Thymus (tissue), 11 donors: Measurements from ENCODE around the gene SLC26A11. TPM values are rescaled to one million over a fixed set of nuclear protein-coding genes. Genes with fewer than 3 reads are reported as not detected.
A peak's percentile ranks its signal among the peaks of the same experiment; 100 is the strongest.

Source experiments
- DNase-seq, 9 donors: peaks; one replicate each; pipeline ENCODE4 v3.0.0-alpha.2; 2013; ENCODE audit warnings: low spot score in 9 of 9, low read depth in 6 of 9, missing footprints in 1 of 9
- H3K27ac ChIP-seq, 2 donors: one replicate each; pipeline ENCODE4 v1.5.1; 2013; ENCODE audit warnings: control low read depth in 1 of 2, low read depth in 1 of 2, low read length in 1 of 2, mild to moderate bottlenecking in 1 of 2, moderate library complexity in 1 of 2
- H3K27me3 ChIP-seq, 2 donors: one replicate each; pipeline ENCODE4 v1.5.1; 2013; ENCODE audit warnings: low read length in 1 of 2; ENCODE audit not compliant: control insufficient read depth in 2 of 2, insufficient read depth in 1 of 2
- H3K36me3 ChIP-seq, 2 donors: one replicate each; pipeline ENCODE4 v1.5.1; 2013; ENCODE audit warnings: low read length in 1 of 2, mild to moderate bottlenecking in 1 of 2, moderate library complexity in 1 of 2; ENCODE audit not compliant: control insufficient read depth in 2 of 2, insufficient read depth in 2 of 2
- H3K4me1 ChIP-seq, 2 donors: one replicate each; pipeline ENCODE4 v1.5.1; 2013; ENCODE audit warnings: low read length in 2 of 2; ENCODE audit not compliant: control insufficient read depth in 2 of 2, insufficient read depth in 2 of 2
- H3K4me3 ChIP-seq, 2 donors: one replicate each; pipeline ENCODE4 v1.5.1; 2013; ENCODE audit warnings: low read length in 2 of 2, control low read depth in 1 of 2, mild to moderate bottlenecking in 1 of 2
- H3K9me3 ChIP-seq, 2 donors: one replicate each; pipeline ENCODE4 v1.5.1; 2013; ENCODE audit warnings: low read length in 1 of 2, mild to moderate bottlenecking in 1 of 2; ENCODE audit not compliant: control insufficient read depth in 2 of 2, insufficient read depth in 1 of 2
- WGBS: extraction: QIAGEN DNeasy Blood & Tissue Kit; methylation state at CpG from one replicate; pipeline ENCODE4 v1.1.7; 2013; 5-methylcytosine and 5-hydroxymethylcytosine counted together
- polyA plus RNA-seq: library from polyadenylated mRNA; stranded (reverse); fragments of 200-250 nt; gene quantifications from one replicate; pipeline ENCODE4 v1.2.3, GENCODE V29; 2013
- total RNA-seq: library from RNA; stranded (reverse); fragments of 120-200 nt; gene quantifications from one replicate; pipeline ENCODE4 v1.2.4, GENCODE V29; 2013
- donor health status: healthy.

Gene SLC26A11
- total and polyA plus RNA-seq, 2 donors: 2.3 to 17.4 TPM

- Histone ChIP-seq H3K9me3 (no peaks in the 10 kb centered on the region), H3K4me1 (no peaks in the 10 kb centered on the region), H3K27me3 (no peaks in the 10 kb centered on the region), H3K27ac (no peak overlapping the region), H3K36me3 (peaks cover 17 to 30% of the 10 kb centered on the region in 2 donors), H3K4me3 (no peak overlapping the region)
- 46% methylated on average over 19 of the region's 19 CpGs for WGBS
- DNase-seq: no peak
These were observed 7.1 kb upstream of the SLC26A11 start for GRCh38 chr17:80212962-80213642.

GRCh38 chr17:80213643-80213975 is 6.6 kb upstream of the SLC26A11 start:
- DNase-seq: no peak
- WGBS: 98% methylated on average over 17 of the region's 17 CpGs
- Histone ChIP-seq H3K9me3 (no peaks in the 10 kb centered on the region), H3K36me3 (peaks cover 17 to 30% of the 10 kb centered on the region in 2 donors), H3K27me3 (no peaks in the 10 kb centered on the region), H3K4me1 (no peaks in the 10 kb centered on the region), H3K27ac (no peak overlapping the region), H3K4me3 (no peak overlapping the region)

GRCh38 chr17:80214012-80214877 is 6.0 kb upstream of the SLC26A11 start:
- H3K4me1 ChIP-seq: peaks cover 0 to 2% of the 10 kb centered on the region in 2 donors
- no peaks in the 10 kb centered on the region for H3K9me3 ChIP-seq
- DNase-seq: no peak
- peaks cover 17 to 30% of the 10 kb centered on the region in 2 donors for H3K36me3 ChIP-seq
- H3K27ac ChIP-seq: no peak overlapping the region
- H3K4me3 ChIP-seq: no peak overlapping the region
- no peaks in the 10 kb centered on the region for H3K27me3 ChIP-seq
- 96% methylated on average over 48 of the region's 48 CpGs for WGBS

- Histone ChIP-seq H3K4me3 (no peak overlapping the region), H3K27me3 (peaks cover under 1 to 2% of the 10 kb centered on the region in 2 donors), H3K9me3 (no peaks in the 10 kb centered on the region), H3K4me1 (peaks cover 0 to 8% of the 10 kb centered on the region in 2 donors), H3K27ac (no peak overlapping the region), H3K36me3 (peaks cover 15 to 29% of the 10 kb centered on the region in 2 donors)
- WGBS: 95% methylated on average over 17 of the region's 17 CpGs
- DNase-seq: no peak
These were observed 5.4 kb upstream of the SLC26A11 start for GRCh38 chr17:80214878-80215210.

- Histone ChIP-seq H3K27me3 (peaks cover 13 to 17% of the 10 kb centered on the region in 2 donors), H3K27ac (no peak overlapping the region), H3K4me3 (no peak overlapping the region), H3K4me1 (peaks cover 0 to 12% of the 10 kb centered on the region in 2 donors), H3K36me3 (peaks cover 6 to 27% of the 10 kb centered on the region in 2 donors), H3K9me3 (no peaks in the 10 kb centered on the region)
- DNase-seq: no peak
- 98% methylated on average over 40 of the region's 40 CpGs for WGBS
These were observed 3.5 kb upstream of the SLC26A11 start for GRCh38 chr17:80216473-80217456.

- H3K4me3 ChIP-seq: no peak overlapping the region
- H3K9me3 ChIP-seq: no peaks in the 10 kb centered on the region
- DNase-seq: no peak
- H3K27ac ChIP-seq: no peak overlapping the region
- peaks cover 6 to 21% of the 10 kb centered on the region in 2 donors for H3K36me3 ChIP-seq
- WGBS: 97% methylated on average over 13 of the region's 13 CpGs
- H3K4me1 ChIP-seq: peaks cover 0 to 12% of the 10 kb centered on the region in 2 donors
- H3K27me3 ChIP-seq: peaks cover 14 to 17% of the 10 kb centered on the region in 2 donors
These were observed 2.4 kb upstream of the SLC26A11 start for GRCh38 chr17:80217703-80218362.

- Histone ChIP-seq H3K27ac (no peak overlapping the region), H3K27me3 (peaks cover 14 to 20% of the 10 kb centered on the region in 2 donors), H3K36me3 (peaks cover 6 to 19% of the 10 kb centered on the region in 2 donors), H3K4me1 (peaks cover 0 to 12% of the 10 kb centered on the region in 2 donors), H3K9me3 (no peaks in the 10 kb centered on the region), H3K4me3 (no peak overlapping the region)
- 90% methylated on average over 7 of the region's 7 CpGs for WGBS
- DNase-seq: no peak
These were observed 1.8 kb upstream of the SLC26A11 start for GRCh38 chr17:80218391-80218790.

GRCh38 chr17:80219013-80219762 is 1.0 kb upstream of the SLC26A11 start:
- Histone ChIP-seq H3K9me3 (no peaks in the 10 kb centered on the region), H3K36me3 (peaks cover 4 to 15% of the 10 kb centered on the region in 2 donors), H3K4me3 (peak overlapping the region; percentile 51 to 68), H3K27ac (peak overlapping the region; percentile 62 to 74), H3K4me1 (peaks cover 0 to 12% of the 10 kb centered on the region in 2 donors), H3K27me3 (peaks cover 14 to 20% of the 10 kb centered on the region in 2 donors)
- peak in 7 of 9 donors; percentile 31 to 72 (median 41) for DNase-seq
- 13% methylated on average over 15 of the region's 15 CpGs for whole genome bisulfite sequencing
